ENCODE data around the gene AFM.

The AFM gene

GRCh38 chr4:73499996-73500765 lies 18.6 kb downstream of the AFM start:
- DNase-seq (ENCODE audit: low read depth in 2 of 2), result peak; percentile 16 to 27
- H3K4me3 ChIP-seq (replicated peaks in 1 of 2; ENCODE audit: low read depth in 2 of 2, low read length in 2 of 2), result no peak overlapping the region
- TF ChIP-seq CTCF (IDR thresholded peaks at IDR 0.05; ENCODE audit: low read depth, low read length), result no peak

- H3K4me3 ChIP-seq (replicated peaks in 1 of 2; ENCODE audit: low read depth in 2 of 2, low read length in 2 of 2), result no peak overlapping the region
- DNase-seq (ENCODE audit: low read depth in 2 of 2), result no peak
- no peak for TF ChIP-seq CTCF (IDR thresholded peaks at IDR 0.05; ENCODE audit: low read depth, low read length)
Measured at GRCh38 chr4:73501664-73502265, 20.2 kb downstream of the AFM start.

GRCh38 chr4:73505567-73505966 lies 24.0 kb downstream of the AFM start:
- H3K4me3 ChIP-seq (replicated peaks in 1 of 2; ENCODE audit: low read depth in 2 of 2, low read length in 2 of 2), result no peak overlapping the region
- no peak for TF ChIP-seq CTCF (IDR thresholded peaks at IDR 0.05; ENCODE audit: low read depth, low read length)
- no peak for DNase-seq (ENCODE audit: low read depth in 2 of 2)

- no peak for DNase-seq (ENCODE audit: low read depth in 2 of 2)
- TF ChIP-seq CTCF (IDR thresholded peaks at IDR 0.05; ENCODE audit: low read depth, low read length), result no peak
- H3K4me3 ChIP-seq (replicated peaks in 1 of 2; ENCODE audit: low read depth in 2 of 2, low read length in 2 of 2), result no peak overlapping the region
Measured at GRCh38 chr4:73507541-73507940, 26.0 kb downstream of the AFM start.

- TF ChIP-seq CTCF (IDR thresholded peaks at IDR 0.05; ENCODE audit: low read depth, low read length), result no peak
- DNase-seq (ENCODE audit: low read depth in 2 of 2), result no peak
- H3K4me3 ChIP-seq (replicated peaks in 1 of 2; ENCODE audit: low read depth in 2 of 2, low read length in 2 of 2), result no peak overlapping the region
Measured at GRCh38 chr4:73508651-73509050, 27.1 kb downstream of the AFM start.

- no peak for TF ChIP-seq CTCF (IDR thresholded peaks at IDR 0.05; ENCODE audit: low read depth, low read length)
- H3K4me3 ChIP-seq (replicated peaks in 1 of 2; ENCODE audit: low read depth in 2 of 2, low read length in 2 of 2), result no peak overlapping the region
- DNase-seq (ENCODE audit: low read depth in 2 of 2), result no peak
Measured at GRCh38 chr4:73518340-73518739, 36.8 kb downstream of the AFM start.
